NCI-H460 (cell line): ENCODE measurements around the gene SETBP1. TPM values are rescaled to one million over a fixed set of nuclear protein-coding genes. Genes with fewer than 3 reads are reported as not detected.
A peak's percentile ranks its signal among the peaks of the same experiment; 100 is the strongest.

ENCODE experiments used
- DNase-seq: peaks from one replicate; pipeline ENCODE4 v3.0.0-alpha.2; 2016; ENCODE audit warnings: low read depth; ENCODE audit errors: extremely low read depth
- total RNA-seq: library from RNA; depleted of rRNA; stranded (reverse); fragments of >200 nt; shearing (Covaris generic); gene quantifications from 2 replicates; pipeline ENCODE4 v1.2.3, GENCODE V29; 2014

The SETBP1 gene
- total RNA-seq, 1 experiment from 2014 or later = 2.0 TPM

- DNase-seq = no peak
Observed at GRCh38 chr18:44807766-44808165, 127.1 kb downstream of the SETBP1 start.

GRCh38 chr18:44811572-44812125 is 131.0 kb downstream of the SETBP1 start:
- no peak for DNase-seq

GRCh38 chr18:44812426-44812825 is 131.7 kb downstream of the SETBP1 start:
- DNase-seq = no peak

- DNase-seq = no peak
Observed at GRCh38 chr18:44813586-44813985, 132.9 kb downstream of the SETBP1 start.

- no peak for DNase-seq
Observed at GRCh38 chr18:44815108-44815507, 134.4 kb downstream of the SETBP1 start.

GRCh38 chr18:44816050-44816449 is 135.4 kb downstream of the SETBP1 start:
- no peak for DNase-seq

- no peak for DNase-seq
Observed at GRCh38 chr18:44816477-44816876, 135.8 kb downstream of the SETBP1 start.

GRCh38 chr18:44817831-44818473 is 137.3 kb downstream of the SETBP1 start:
- no peak for DNase-seq

- no peak for DNase-seq
Observed at GRCh38 chr18:44818668-44819403, 138.1 kb downstream of the SETBP1 start.

- DNase-seq = no peak
Observed at GRCh38 chr18:44819944-44820510, 139.3 kb downstream of the SETBP1 start.

- no peak for DNase-seq
Observed at GRCh38 chr18:44821924-44822323, 141.2 kb downstream of the SETBP1 start.

- DNase-seq = no peak
Observed at GRCh38 chr18:44823286-44823685, 142.6 kb downstream of the SETBP1 start.

- DNase-seq = no peak
Observed at GRCh38 chr18:44823782-44824181, 143.1 kb downstream of the SETBP1 start.

GRCh38 chr18:44824884-44825283 is 144.2 kb downstream of the SETBP1 start:
- no peak for DNase-seq

- DNase-seq = peak; percentile 1
Observed at GRCh38 chr18:44826418-44827259, 146.0 kb downstream of the SETBP1 start.

- no peak for DNase-seq
Observed at GRCh38 chr18:44828080-44828479, 147.4 kb downstream of the SETBP1 start.

- no peak for DNase-seq
Observed at GRCh38 chr18:44830581-44830980, 149.9 kb downstream of the SETBP1 start.

- no peak for DNase-seq
Observed at GRCh38 chr18:44833786-44834185, 153.1 kb downstream of the SETBP1 start.

GRCh38 chr18:44834867-44835469 is 154.3 kb downstream of the SETBP1 start:
- no peak for DNase-seq

- DNase-seq = no peak
Observed at GRCh38 chr18:44835703-44836102, 155.0 kb downstream of the SETBP1 start.
